H1 (cell line): Measurements from ENCODE around the gene PARS2.

Experiments
- CTCF ChIP-seq, 3 experiments: IDR thresholded peaks; 1 replicate in 2 of 3; 2 replicates in 1 of 3; pipeline versions ENCODE4 v1.5.1 to v1.6.1; 2011; ENCODE audit warnings: low read length in 3 of 3, mild to moderate bottlenecking in 3 of 3, inconsistent platforms in 2 of 3, low read depth in 1 of 3, moderate library complexity in 1 of 3; ENCODE audit not compliant: insufficient read depth in 1 of 3; ENCODE audit errors: control extremely low read depth in 1 of 3
- HDAC6 ChIP-seq: IDR thresholded peaks from one replicate; pipeline ENCODE4 v1.7.1; 2012; ENCODE audit warnings: low read depth, mild to moderate bottlenecking, inconsistent platforms, low read length, moderate library complexity
- POLR2A ChIP-seq, 2 experiments: IDR thresholded peaks; 1 replicate in 1 of 2; 2 replicates in 1 of 2; pipeline ENCODE4 v1.6.1; 2011; ENCODE audit warnings: low read depth in 2 of 2, low read length in 2 of 2, mild to moderate bottlenecking in 2 of 2; ENCODE audit errors: control extremely low read depth in 1 of 2
- RXRA ChIP-seq: IDR thresholded peaks from 2 replicates; pipeline ENCODE4 v1.6.1; 2011; ENCODE audit warnings: low read depth, mild to moderate bottlenecking, low read length, moderate library complexity; ENCODE audit not compliant: insufficient read depth

GRCh38 chr1:54782156-54782555 is 17.8 kb upstream of the PARS2 start:
- TF ChIP-seq CTCF (IDR thresholded peaks at IDR 0.05; ENCODE audit: control extremely low read depth in 1 of 3, insufficient read depth in 1 of 3, low read depth in 1 of 3, low read length in 3 of 3), result no peak
- TF ChIP-seq POLR2A (IDR thresholded peaks at IDR 0.05; ENCODE audit: control extremely low read depth in 1 of 2, low read depth in 2 of 2, low read length in 2 of 2), result no peak
- no peak for TF ChIP-seq RXRA
- no peak for TF ChIP-seq HDAC6
